Head of caudate nucleus (tissue), 42 donors: ENCODE data around the gene PDE4D.
"Not testable (repeated sequence)": the region's sequence is repeated elsewhere in the genome, so short reads cannot be mapped to it uniquely, and the experiment has no call there.

Experiments
- DNase-seq, 42 donors: peaks; one replicate each; pipeline versions ENCODE4 v3.0.0 to v3.0.0-alpha.2; 2020 to 2021; ENCODE audit warnings: mixed read lengths in 7 of 42
- intact Hi-C: fragments of 100-400 bp; cut with DNase I; formaldehyde crosslinking; loops from one replicate; pipeline ENCODE4 v1.15.0; 2022

PDE4D gene

GRCh38 chr5:59758566-59758965 is 135.0 kb downstream of the PDE4D start:
- intact Hi-C loops = no loop called here
- DNase-seq = no peak

- no peak for DNase-seq
- intact Hi-C loops = no loop called here
Measured at GRCh38 chr5:59757442-59757841, 136.1 kb downstream of the PDE4D start.

- DNase-seq = no peak
- intact Hi-C loops = no loop called here
Measured at GRCh38 chr5:59756373-59757035, 137.0 kb downstream of the PDE4D start.

GRCh38 chr5:59755476-59755875 is 138.1 kb downstream of the PDE4D start:
- no peak for DNase-seq
- intact Hi-C loops = no loop called here

- no peak for DNase-seq
- intact Hi-C loops = no loop called here
Measured at GRCh38 chr5:59753599-59753998, 139.9 kb downstream of the PDE4D start.

GRCh38 chr5:59749782-59750520 is 143.6 kb downstream of the PDE4D start:
- no peak for DNase-seq
- intact Hi-C loops = no loop called here

GRCh38 chr5:59748036-59748663 is 145.4 kb downstream of the PDE4D start:
- DNase-seq, intact Hi-C loops: not testable (repeated sequence)

GRCh38 chr5:59746241-59746765 is 147.2 kb downstream of the PDE4D start:
- intact Hi-C loops = no loop called here

GRCh38 chr5:59745415-59745863 is 148.1 kb downstream of the PDE4D start:
- DNase-seq = peak in 2 of 42 donors; percentile 9 to 19
- intact Hi-C loops = no loop called here

More at GRCh38 chr5:59746241-59746765, 147.2 kb downstream of the PDE4D start:
- DNase-seq = no peak

GRCh38 chr5:59744531-59744992 is 149.0 kb downstream of the PDE4D start:
- intact Hi-C loops = no loop called here
- no peak for DNase-seq

GRCh38 chr5:59741599-59741998 is 151.9 kb downstream of the PDE4D start:
- DNase-seq = no peak
- intact Hi-C loops = no loop called here

- intact Hi-C loops = no loop called here
- DNase-seq = no peak
Measured at GRCh38 chr5:59738024-59738423, 155.5 kb downstream of the PDE4D start.

- intact Hi-C loops = no loop called here
- no peak for DNase-seq
Measured at GRCh38 chr5:59732806-59733205, 160.7 kb downstream of the PDE4D start.

- DNase-seq = no peak
- intact Hi-C loops = no loop called here
Measured at GRCh38 chr5:59732301-59732700, 161.2 kb downstream of the PDE4D start.

GRCh38 chr5:59731809-59732208 is 161.7 kb downstream of the PDE4D start:
- intact Hi-C loops = no loop called here
- no peak for DNase-seq

- no peak for DNase-seq
- intact Hi-C loops = no loop called here
Measured at GRCh38 chr5:59729820-59730219, 163.7 kb downstream of the PDE4D start.

GRCh38 chr5:59729357-59729756 is 164.2 kb downstream of the PDE4D start:
- intact Hi-C loops = no loop called here
- no peak for DNase-seq

- no peak for DNase-seq
- intact Hi-C loops = no loop called here
Measured at GRCh38 chr5:59728356-59728755, 165.2 kb downstream of the PDE4D start.

- intact Hi-C loops = no loop called here
Measured at GRCh38 chr5:59727186-59727585, 166.3 kb downstream of the PDE4D start.

GRCh38 chr5:59725392-59725767 is 168.1 kb downstream of the PDE4D start:
- intact Hi-C loops = no loop called here
- no peak for DNase-seq

More at GRCh38 chr5:59727186-59727585, 166.3 kb downstream of the PDE4D start:
- no peak for DNase-seq
